Liver (tissue), 9 donors: ENCODE measurements around the gene CBFA2T2. TPM values are rescaled to one million over a fixed set of nuclear protein-coding genes. Genes with fewer than 3 reads are reported as not detected.
A peak's percentile ranks its signal among the peaks of the same experiment; 100 is the strongest.

Experiments
- DNase-seq: peaks from one replicate; pipeline ENCODE4 v3.0.0-alpha.2; 2017; ENCODE audit warnings: low spot score
- H3K27ac ChIP-seq, 2 donors: one replicate each; pipeline ENCODE4 v1.7.0; 2013; ENCODE audit warnings: inconsistent platforms in 2 of 2, low read length in 2 of 2, control low read depth in 1 of 2, low read depth in 1 of 2, mild to moderate bottlenecking in 1 of 2
- H3K27me3 ChIP-seq, 4 donors: one replicate each; pipeline versions ENCODE4 v1.6.1 to v1.7.0; 2013; ENCODE audit warnings: low read length in 3 of 4, inconsistent platforms in 1 of 4, mild to moderate bottlenecking in 1 of 4, moderate library complexity in 1 of 4; ENCODE audit not compliant: control insufficient read depth in 4 of 4, insufficient read depth in 4 of 4
- H3K36me3 ChIP-seq, 4 donors: one replicate each; pipeline versions ENCODE4 v1.6.1 to v1.7.0; 2013; ENCODE audit warnings: low read length in 3 of 4, mild to moderate bottlenecking in 3 of 4, low read depth in 1 of 4, moderate library complexity in 1 of 4; ENCODE audit not compliant: control insufficient read depth in 4 of 4, insufficient read depth in 3 of 4
- H3K4me1 ChIP-seq, 4 donors: one replicate each; pipeline versions ENCODE4 v1.6.1 to v1.7.0; 2013; ENCODE audit warnings: low read length in 3 of 4, mild to moderate bottlenecking in 3 of 4, moderate library complexity in 1 of 4; ENCODE audit not compliant: control insufficient read depth in 4 of 4, insufficient read depth in 4 of 4
- H3K4me3 ChIP-seq, 3 donors: one replicate each; pipeline versions ENCODE4 v1.6.1 to v1.7.0; 2013; ENCODE audit warnings: low read length in 3 of 3, control low read depth in 1 of 3, low read depth in 1 of 3, mild to moderate bottlenecking in 1 of 3
- H3K9ac ChIP-seq, 2 donors: one replicate each; pipeline ENCODE4 v1.7.0; 2013; ENCODE audit warnings: low read length in 2 of 2, mild to moderate bottlenecking in 2 of 2, moderate library complexity in 2 of 2, control low read depth in 1 of 2, low read depth in 1 of 2
- H3K9me3 ChIP-seq, 4 donors: one replicate each; pipeline versions ENCODE4 v1.6.1 to v1.7.0; 2013; ENCODE audit warnings: low read length in 3 of 4; ENCODE audit not compliant: control insufficient read depth in 4 of 4
- ATF3 ChIP-seq: IDR thresholded peaks from 2 replicates; pipeline ENCODE4 v1.6.1; 2016; ENCODE audit warnings: antibody characterized with exemption
- CTCF ChIP-seq: fragments of 150-350 bp; IDR thresholded peaks from 2 replicates; pipeline ENCODE4 v1.5.1; 2017; ENCODE audit warnings: improper control_type of control experiment, low read depth, low read length; ENCODE audit not compliant: missing input control
- EGR1 ChIP-seq, 2 donors: IDR thresholded peaks; 2 replicates each; pipeline ENCODE4 v1.6.1; 2016 to 2018; ENCODE audit warnings: antibody characterized with exemption in 2 of 2, low read depth in 2 of 2
- FOXA1 ChIP-seq: IDR thresholded peaks from 2 replicates; pipeline ENCODE4 v1.6.1; 2016; ENCODE audit warnings: antibody characterized with exemption
- FOXA2 ChIP-seq: IDR thresholded peaks from 2 replicates; pipeline ENCODE4 v1.6.1; 2016; ENCODE audit warnings: antibody characterized with exemption
- GABPA ChIP-seq, 2 donors: IDR thresholded peaks in 1 of 2; conservative IDR thresholded peaks in 1 of 2; 2 replicates each; pipeline ENCODE4 v1.6.1; 2016; ENCODE audit warnings: antibody characterized with exemption in 2 of 2, mild to moderate bottlenecking in 1 of 2, moderate library complexity in 1 of 2
- HNF4A ChIP-seq, 2 donors: conservative IDR thresholded peaks; 2 replicates each; pipeline ENCODE4 v1.6.1; 2016; ENCODE audit warnings: antibody characterized with exemption in 2 of 2, mild to moderate bottlenecking in 2 of 2
- HNF4G ChIP-seq: IDR thresholded peaks from 2 replicates; pipeline ENCODE4 v1.6.1; 2016; ENCODE audit warnings: antibody characterized with exemption
- JUND ChIP-seq, 2 donors: IDR thresholded peaks; 2 replicates each; pipeline ENCODE4 v1.6.1; 2016; ENCODE audit warnings: antibody characterized with exemption in 2 of 2
- MAX ChIP-seq: IDR thresholded peaks from 2 replicates; pipeline ENCODE4 v1.6.1; 2016; ENCODE audit warnings: antibody characterized with exemption
- NR2F2 ChIP-seq: IDR thresholded peaks from 2 replicates; pipeline ENCODE4 v1.6.1; 2016; ENCODE audit warnings: antibody characterized with exemption
- RAD21 ChIP-seq, 2 donors: IDR thresholded peaks; 2 replicates each; pipeline ENCODE4 v1.6.1; 2016; ENCODE audit warnings: antibody characterized with exemption in 2 of 2, mild to moderate bottlenecking in 2 of 2
- REST ChIP-seq: IDR thresholded peaks from 2 replicates; pipeline ENCODE4 v1.6.1; 2016; ENCODE audit warnings: antibody characterized with exemption, mild to moderate bottlenecking
- RXRA ChIP-seq, 2 donors: IDR thresholded peaks; 2 replicates each; pipeline ENCODE4 v1.6.1; 2017 to 2018; ENCODE audit warnings: antibody characterized with exemption in 2 of 2, mild to moderate bottlenecking in 1 of 2
- SP1 ChIP-seq: IDR thresholded peaks from 2 replicates; pipeline ENCODE4 v1.6.1; 2018; ENCODE audit warnings: antibody characterized with exemption, mild to moderate bottlenecking
- TAF1 ChIP-seq: conservative IDR thresholded peaks from 2 replicates; pipeline ENCODE4 v1.6.1; 2016; ENCODE audit warnings: antibody characterized with exemption, mild to moderate bottlenecking
- YY1 ChIP-seq: IDR thresholded peaks from 2 replicates; pipeline ENCODE4 v1.6.1; 2016; ENCODE audit warnings: antibody characterized with exemption, mild to moderate bottlenecking
- ZBTB33 ChIP-seq: IDR thresholded peaks from 2 replicates; pipeline ENCODE4 v1.6.1; 2016; ENCODE audit warnings: antibody characterized with exemption
- WGBS: extraction: QIAGEN DNeasy Blood & Tissue Kit; methylation state at CpG from one replicate; pipeline ENCODE4 v1.1.7; 2013; 5-methylcytosine and 5-hydroxymethylcytosine counted together
- polyA plus RNA-seq, 2 donors: library from polyadenylated mRNA; stranded (reverse) in 1 of 2; unstranded in 1 of 2; fragments of 200-250 nt in 1 of 2; fragments of >200 nt in 1 of 2; fragmentation: Nextera tagmentation in 1 of 2; extraction: Ambion mirVana in 1 of 2; gene quantifications; one replicate each; pipeline versions ENCODE4 v1.2.1 to v1.2.3, GENCODE V29; 2013 to 2015
- total RNA-seq, 2 donors: library from RNA; depleted of rRNA; stranded (reverse); fragments of >200 nt; gene quantifications; one replicate each; pipeline ENCODE4 v1.2.3, GENCODE V29; 2014
- donor health status: healthy.
- donor health status: healthy.
- donor health status: healthy.
- donor health status: healthy.
- donor health status: healthy.

CBFA2T2 gene
- total and polyA plus RNA-seq, 4 donors, result 2.0 to 5.5 (median 5.3) TPM

GRCh38 chr20:33636776-33637175 is 146.9 kb downstream of the CBFA2T2 start:
- DNase-seq, result no peak
- Histone ChIP-seq H3K9me3 (no peaks in the 10 kb centered on the region), H3K9ac (no peak overlapping the region), H3K4me1 (peaks cover 0 to 5% (median 0%) of the 10 kb centered on the region in 4 donors), H3K4me3 (no peak overlapping the region), H3K27me3 (no peaks in the 10 kb centered on the region), H3K27ac (peak overlapping the region in 1 of 2 donors; percentile 46), H3K36me3 (peaks cover 4 to 35% (median 23%) of the 10 kb centered on the region in 4 donors)
- TF ChIP-seq HNF4A (conservative IDR thresholded peaks at IDR 0.05), result peak; percentile 14 to 52
- TF ChIP-seq YY1, result no peak
- TF ChIP-seq HNF4G, result no peak
- TF ChIP-seq RAD21 (IDR thresholded peaks at IDR 0.05), result peak in 1 of 2 donors; percentile 32
- TF ChIP-seq TAF1, result no peak
- TF ChIP-seq SP1, result no peak
- peak; percentile 52 for TF ChIP-seq FOXA2
- TF ChIP-seq ATF3, result no peak
- TF ChIP-seq RXRA (IDR thresholded peaks at IDR 0.05), result peak; percentile 16 to 53
- no peak for TF ChIP-seq CTCF
- no peak for TF ChIP-seq ZBTB33
- TF ChIP-seq NR2F2, result no peak
- no peak for TF ChIP-seq MAX
- TF ChIP-seq REST, result no peak
- no peak for TF ChIP-seq FOXA1
- TF ChIP-seq GABPA (IDR thresholded peaks at IDR 0.05 in 1 of 2, conservative IDR thresholded peaks at IDR 0.05 in 1 of 2), result no peak
- no peak for TF ChIP-seq JUND (IDR thresholded peaks at IDR 0.05)
- no peak for TF ChIP-seq EGR1 (IDR thresholded peaks at IDR 0.05; ENCODE audit: low read depth in 2 of 2)
- WGBS, result 38% methylated on average over 1 of the region's 1 CpG
